SK-N-SH treated with all-trans-retinoic acid at 6 μM for 48 hours (cell line): Measurements from ENCODE around the gene LDB2.

Source experiments
- ATAC-seq: fragments of 200-7000 bp; cut with Tn5 transposase; 3 replicates; pipeline ENCODE4 v1.9.1; 2020; ENCODE audit warnings: mild to moderate bottlenecking, moderate library complexity
- ARNTL ChIP-seq: fragments of 450-650 bp; formaldehyde crosslinking; IDR thresholded peaks from 2 replicates; pipeline ENCODE4 v1.5.0; 2020; ENCODE audit warnings: low read depth, mild to moderate bottlenecking, moderate library complexity, borderline replicate concordance
- BACH2 ChIP-seq: fragments of 250-450 bp; sonication (Bioruptor Pico); IDR thresholded peaks from 2 replicates; pipeline ENCODE4 v1.9.0; 2021; ENCODE audit warnings: mild to moderate bottlenecking, borderline replicate concordance
- CREB5 ChIP-seq: fragments of 250-450 bp; sonication (Bioruptor Pico); IDR thresholded peaks from 2 replicates; pipeline ENCODE4 v1.5.1; 2020; ENCODE audit warnings: low read depth, mild to moderate bottlenecking, moderate library complexity
- CSDC2 ChIP-seq: fragments of 250-450 bp; sonication (Bioruptor Pico); IDR thresholded peaks from 2 replicates; pipeline ENCODE4 v1.5.0; 2020; ENCODE audit warnings: mild to moderate bottlenecking, moderate library complexity
- CSRNP3 ChIP-seq: fragments of 250-450 bp; sonication (Bioruptor Pico); IDR thresholded peaks from 2 replicates; pipeline ENCODE4 v1.5.1; 2021; ENCODE audit warnings: mild to moderate bottlenecking, moderate library complexity
- ESRRG ChIP-seq: fragments of 250-450 bp; sonication (Bioruptor Pico); IDR thresholded peaks from 2 replicates; pipeline ENCODE4 v1.6.1; 2021; ENCODE audit warnings: mild to moderate bottlenecking
- GLIS3 ChIP-seq: fragments of 250-450 bp; sonication (Bioruptor Pico); IDR thresholded peaks from 2 replicates; pipeline ENCODE4 v1.5.0; 2020; ENCODE audit warnings: mild to moderate bottlenecking, moderate library complexity
- ISL1 ChIP-seq: fragments of 250-450 bp; sonication (Bioruptor Pico); IDR thresholded peaks from 2 replicates; pipeline ENCODE4 v2.1.2; 2022; ENCODE audit warnings: mild to moderate bottlenecking, moderate library complexity
- OSR1 ChIP-seq: fragments of 250-450 bp; sonication (Bioruptor Pico); IDR thresholded peaks from 2 replicates; pipeline ENCODE4 v1.8.0; 2022; ENCODE audit warnings: moderate library complexity, mild to moderate bottlenecking, inconsistent platforms
- PATZ1 ChIP-seq: fragments of 250-450 bp; sonication (Bioruptor Pico); IDR thresholded peaks from 2 replicates; pipeline ENCODE4 v1.8.0; 2020; ENCODE audit warnings: mild to moderate bottlenecking, moderate library complexity, borderline replicate concordance
- POU6F1 ChIP-seq: fragments of 250-450 bp; sonication (Bioruptor Pico); IDR thresholded peaks from 2 replicates; pipeline ENCODE4 v1.8.0; 2021; ENCODE audit warnings: low read depth, mild to moderate bottlenecking, moderate library complexity, borderline replicate concordance
- PPARA ChIP-seq: fragments of 250-450 bp; sonication (Bioruptor Pico); IDR thresholded peaks from 2 replicates; pipeline ENCODE4 v1.5.0; 2020; ENCODE audit warnings: mild to moderate bottlenecking, borderline replicate concordance
- RARB ChIP-seq: fragments of 250-450 bp; sonication (Bioruptor Pico); IDR thresholded peaks from 2 replicates; pipeline ENCODE4 v1.8.0; 2021; ENCODE audit warnings: mild to moderate bottlenecking, moderate library complexity
- SNAI2 ChIP-seq: fragments of 250-450 bp; sonication (Bioruptor Pico); IDR thresholded peaks from 2 replicates; pipeline ENCODE4 v1.5.0; 2020; ENCODE audit warnings: mild to moderate bottlenecking, moderate library complexity
- TCF4 ChIP-seq: fragments of 250-450 bp; sonication (Bioruptor Pico); IDR thresholded peaks from 2 replicates; pipeline ENCODE4 v1.8.0; 2021; ENCODE audit warnings: mild to moderate bottlenecking, moderate library complexity, borderline replicate concordance
- TOX ChIP-seq: fragments of 250-450 bp; sonication (Bioruptor Pico); IDR thresholded peaks from 2 replicates; pipeline ENCODE4 v1.8.0; 2021; ENCODE audit warnings: mild to moderate bottlenecking, moderate library complexity, borderline replicate concordance
- TSHZ2 ChIP-seq: fragments of 250-450 bp; sonication (Bioruptor Pico); IDR thresholded peaks from 2 replicates; pipeline ENCODE4 v1.5.0; 2020; ENCODE audit warnings: mild to moderate bottlenecking, moderate library complexity
- ZC3H10 ChIP-seq: fragments of 250-450 bp; sonication (Bioruptor Pico); IDR thresholded peaks from 2 replicates; pipeline ENCODE4 v1.5.1; 2021; ENCODE audit warnings: mild to moderate bottlenecking, moderate library complexity
- ZFP3 ChIP-seq: fragments of 250-450 bp; sonication (Bioruptor Pico); IDR thresholded peaks from 2 replicates; pipeline ENCODE4 v1.5.0; 2020; ENCODE audit warnings: mild to moderate bottlenecking, moderate library complexity
- ZFP30 ChIP-seq: fragments of 450-650 bp; formaldehyde crosslinking; IDR thresholded peaks from 2 replicates; pipeline ENCODE4 v1.5.0; 2022; ENCODE audit warnings: mild to moderate bottlenecking, moderate library complexity
- ZNF565 ChIP-seq: fragments of 450-650 bp; formaldehyde crosslinking; conservative IDR thresholded peaks from 2 replicates; pipeline ENCODE4 v1.5.0; 2020; ENCODE audit warnings: low read depth, mild to moderate bottlenecking, moderate library complexity
- ZNF70 ChIP-seq: fragments of 450-650 bp; formaldehyde crosslinking; IDR thresholded peaks from 2 replicates; pipeline ENCODE4 v1.5.0; 2020; ENCODE audit warnings: mild to moderate bottlenecking, moderate library complexity
- ZNF8 ChIP-seq: fragments of 450-650 bp; formaldehyde crosslinking; IDR thresholded peaks from 2 replicates; pipeline ENCODE4 v1.5.0; 2020; ENCODE audit warnings: mild to moderate bottlenecking, moderate library complexity

The LDB2 gene

GRCh38 chr4:16643893-16644292 is 254.6 kb downstream of the LDB2 start (continued):
- no peak for TF ChIP-seq SNAI2 (CRISPR knock-in tag)

GRCh38 chr4:16642897-16643296 is 255.5 kb downstream of the LDB2 start:
- no peak for TF ChIP-seq ESRRG
- ATAC-seq, result peak; percentile 81

- TF ChIP-seq GLIS3 (CRISPR knock-in tag), result no peak
- TF ChIP-seq OSR1 (CRISPR knock-in tag), result no peak
- no peak for TF ChIP-seq CREB5 (CRISPR knock-in tag)
- no peak for TF ChIP-seq ZFP30 (CRISPR knock-in tag)
- no peak for TF ChIP-seq ZC3H10 (CRISPR knock-in tag)
- TF ChIP-seq ARNTL, result no peak
- no peak for TF ChIP-seq TOX (CRISPR knock-in tag)
- no peak for TF ChIP-seq ZNF70 (CRISPR knock-in tag)
- TF ChIP-seq TCF4, result no peak
- no peak for TF ChIP-seq RARB
- no peak for TF ChIP-seq ZFP3
- no peak for TF ChIP-seq POU6F1 (CRISPR knock-in tag)
- no peak for TF ChIP-seq CSRNP3 (CRISPR knock-in tag)
- no peak for TF ChIP-seq TSHZ2 (CRISPR knock-in tag)
- TF ChIP-seq ZNF8 (CRISPR knock-in tag), result no peak
- no peak for TF ChIP-seq SNAI2 (CRISPR knock-in tag)
- no peak for TF ChIP-seq ZNF565 (CRISPR knock-in tag)
- TF ChIP-seq PATZ1, result no peak
- no peak for TF ChIP-seq BACH2 (CRISPR knock-in tag)
- TF ChIP-seq ESRRG, result no peak
- ATAC-seq, result no peak
These were observed 256.5 kb downstream of the LDB2 start for GRCh38 chr4:16641971-16642370.

GRCh38 chr4:16636912-16637630 is 261.4 kb downstream of the LDB2 start:
- ATAC-seq, result no peak
- TF ChIP-seq GLIS3 (CRISPR knock-in tag), result no peak
- TF ChIP-seq PPARA (CRISPR knock-in tag), result no peak
- TF ChIP-seq CREB5 (CRISPR knock-in tag), result no peak
- no peak for TF ChIP-seq RARB
- no peak for TF ChIP-seq ISL1
- TF ChIP-seq TSHZ2 (CRISPR knock-in tag), result no peak
- no peak for TF ChIP-seq CSDC2 (CRISPR knock-in tag)
